CD4-positive, alpha-beta T cell (primary cell): Measurements from ENCODE around the gene PIP5K1B. TPM values are rescaled to one million over a fixed set of nuclear protein-coding genes. Genes with fewer than 3 reads are reported as not detected.
"Not testable (repeated sequence)": the region's sequence is repeated elsewhere in the genome, so short reads cannot be mapped to it uniquely, and the experiment has no call there.

Experiments used
- ATAC-seq: fragments of 200-7000 bp; cut with Tn5 transposase; one replicate; pipeline ENCODE4 v1.10.0; 2022; ENCODE audit warnings: mild to moderate bottlenecking; ENCODE audit not compliant: poor library complexity
- CTCF ChIA-PET: fragments of 350-600 bp; sonication (Branson Sonifier 250); formaldehyde crosslinking; loops from one replicate; lab custom pipeline; 2021; ENCODE audit warnings: antibody characterized with exemption, inconsistent platforms; lab: Charles Lee
- POLR2A ChIA-PET: fragments of 350-600 bp; sonication (Branson Sonifier 250); formaldehyde crosslinking; loops from one replicate; lab custom pipeline; 2021; ENCODE audit warnings: antibody characterized with exemption, inconsistent platforms; lab: Charles Lee
- DNase-seq, 14 experiments: peaks; one replicate each; pipeline ENCODE4 v3.0.0-alpha.2; 2013 to 2020; ENCODE audit warnings: mixed read lengths in 2 of 14
- H3K27ac ChIP-seq, 2 donors: one replicate each; pipeline versions ENCODE4 v1.5.1 to v1.7.0; 2013; ENCODE audit warnings: low read length in 2 of 2, low read depth in 1 of 2, mild to moderate bottlenecking in 1 of 2
- H3K27me3 ChIP-seq, 2 experiments: 1 replicate in 1 of 2; 2 replicates in 1 of 2; pipeline versions ENCODE4 v1.6.1 to v1.7.0; 2013; ENCODE audit warnings: low read length in 2 of 2, control low read depth in 1 of 2, mild to moderate bottlenecking in 1 of 2, moderate library complexity in 1 of 2; ENCODE audit not compliant: insufficient read depth in 2 of 2, control insufficient read depth in 1 of 2
- H3K36me3 ChIP-seq: one replicate; pipeline ENCODE4 v1.6.1; 2013; ENCODE audit warnings: low read length, control low read depth; ENCODE audit not compliant: insufficient read depth
- H3K4me1 ChIP-seq: one replicate; pipeline ENCODE4 v1.6.1; 2013; ENCODE audit warnings: low read length, control low read depth; ENCODE audit not compliant: insufficient read depth
- H3K4me3 ChIP-seq: one replicate; pipeline ENCODE4 v1.5.1; 2013; ENCODE audit warnings: mild to moderate bottlenecking, low read length, moderate library complexity
- H3K9me3 ChIP-seq, 2 experiments: 1 replicate in 1 of 2; 2 replicates in 1 of 2; pipeline versions ENCODE4 v1.6.1 to v1.7.0; 2013; ENCODE audit warnings: low read length in 2 of 2, mild to moderate bottlenecking in 2 of 2, control low read depth in 1 of 2, moderate library complexity in 1 of 2; ENCODE audit not compliant: control insufficient read depth in 1 of 2, insufficient read depth in 1 of 2
- H3K27ac Mint-ChIP-seq: one replicate; pipeline ENCODE4 v1.8.0; 2020; ENCODE audit warnings: mixed read lengths
- H3K27me3 Mint-ChIP-seq: one replicate; pipeline ENCODE4 v1.8.0; 2021; ENCODE audit warnings: mixed read lengths
- H3K36me3 Mint-ChIP-seq: one replicate; pipeline ENCODE4 v1.8.0; 2021; ENCODE audit warnings: low read depth, mixed read lengths
- H3K4me1 Mint-ChIP-seq: one replicate; pipeline ENCODE4 v1.8.0; 2021; ENCODE audit warnings: low read depth, mixed read lengths
- H3K4me3 Mint-ChIP-seq: one replicate; pipeline ENCODE4 v1.8.0; 2020; ENCODE audit warnings: mild to moderate bottlenecking, mixed read lengths
- H3K9me3 Mint-ChIP-seq: one replicate; pipeline ENCODE4 v1.8.0; 2020; ENCODE audit warnings: mixed read lengths
- CTCF ChIP-seq: fragments of 200-600 bp; IDR thresholded peaks from one replicate; pipeline ENCODE4 v1.8.0; 2022; ENCODE audit warnings: antibody characterized with exemption, mild to moderate bottlenecking
- intact Hi-C, 2 experiments: fragments of 100-400 bp; cut with DNase I in 1 of 2; cut with micrococcal nuclease in 1 of 2; formaldehyde crosslinking; loops; one replicate each; pipeline versions ENCODE4 v1.15.1 to v1.9.0; 2023 to 2025; cut with DNase I, micrococcal nuclease
- total RNA-seq, 174 experiments: library from RNA in 2 of 174; stranded (reverse) in 2 of 174; gene quantifications; one replicate each; pipeline ENCODE4 v1.2.3 and lab custom pipeline; 2021 to 2026

The PIP5K1B gene
- total RNA-seq, 2 experiments from 2014 or later: not detected

GRCh38 chr9:69046723-69047122 lies 341.7 kb downstream of the PIP5K1B start:
- no peak for ATAC-seq
- no peaks in the 10 kb centered on the region for H3K27me3 ChIP-seq
- no peaks in the 10 kb centered on the region for H3K9me3 ChIP-seq
- POLR2A ChIA-PET: interaction anchor here (1.2 kb wide), 1 partner anchor 10 kb away, joined by 3 read pairs; no protein-coding TSS in a partner anchor
- no peak for TF ChIP-seq CTCF
- Mint-ChIP-seq H3K27me3 (no peaks in the 10 kb centered on the region), H3K4me1 (peaks cover 34% of the 10 kb centered on the region), H3K9me3 (no peaks in the 10 kb centered on the region), H3K4me3 (no peak overlapping the region), H3K27ac (no peak overlapping the region), H3K36me3 (peaks cover 66% of the 10 kb centered on the region)
- DNase-seq: no peak
- H3K4me3 ChIP-seq: no peak overlapping the region
- CTCF ChIA-PET: interaction anchor here (1.3 kb wide), 1 partner anchor 11 kb away, joined by 4 read pairs; the partner anchor contains the start of gene FXN
- intact Hi-C loops: no loop called here
- peaks cover 4% of the 10 kb centered on the region for H3K4me1 ChIP-seq
- H3K36me3 ChIP-seq: peaks cover 36% of the 10 kb centered on the region
- no peak overlapping the region for H3K27ac ChIP-seq

- no peaks in the 10 kb centered on the region for H3K27me3 Mint-ChIP-seq
- H3K27ac Mint-ChIP-seq: no peak overlapping the region
- H3K9me3 ChIP-seq: no peaks in the 10 kb centered on the region
- DNase-seq (no peak), ATAC-seq (no peak)
- peaks cover 64% of the 10 kb centered on the region for H3K36me3 Mint-ChIP-seq
- no peaks in the 10 kb centered on the region for H3K9me3 Mint-ChIP-seq
- intact Hi-C loops: no loop called here
- peaks cover 36% of the 10 kb centered on the region for H3K36me3 ChIP-seq
- ChIA-PET CTCF (interaction anchor here (1.3 kb wide), 1 partner anchor 12 kb away, joined by 4 read pairs; the partner anchor contains the start of gene FXN), POLR2A (interaction anchor here (1.2 kb wide), 1 partner anchor 11 kb away, joined by 3 read pairs; no protein-coding TSS in a partner anchor)
- H3K27me3 ChIP-seq: no peaks in the 10 kb centered on the region
- H3K27ac ChIP-seq: no peak overlapping the region
- H3K4me1 Mint-ChIP-seq: peaks cover 32% of the 10 kb centered on the region
- H3K4me1 ChIP-seq: peaks cover 4% of the 10 kb centered on the region
- H3K4me3 ChIP-seq: no peak overlapping the region
- TF ChIP-seq CTCF: no peak
- no peak overlapping the region for H3K4me3 Mint-ChIP-seq
Measured at GRCh38 chr9:69047371-69047770, 342.3 kb downstream of the PIP5K1B start.

GRCh38 chr9:69049094-69049493 lies 344.1 kb downstream of the PIP5K1B start:
- TF ChIP-seq CTCF: no peak
- peaks cover 4% of the 10 kb centered on the region for H3K4me1 ChIP-seq
- peaks cover 31% of the 10 kb centered on the region for H3K36me3 ChIP-seq
- H3K36me3 Mint-ChIP-seq: peaks cover 61% of the 10 kb centered on the region
- no peaks in the 10 kb centered on the region for H3K9me3 Mint-ChIP-seq
- H3K27ac Mint-ChIP-seq: no peak overlapping the region
- no peak overlapping the region for H3K4me3 Mint-ChIP-seq
- no peak overlapping the region for H3K4me3 ChIP-seq
- DNase-seq (no peak), ATAC-seq (no peak)
- peaks cover 14% of the 10 kb centered on the region for H3K4me1 Mint-ChIP-seq
- POLR2A ChIA-PET: interaction anchor here (1.2 kb wide), 1 partner anchor 13 kb away, joined by 5 read pairs; no protein-coding TSS in a partner anchor
- no peaks in the 10 kb centered on the region for H3K27me3 ChIP-seq
- H3K27ac ChIP-seq: no peak overlapping the region
- H3K9me3 ChIP-seq: no peaks in the 10 kb centered on the region
- intact Hi-C loops: no loop called here
- CTCF ChIA-PET: no interaction called here
- H3K27me3 Mint-ChIP-seq: no peaks in the 10 kb centered on the region

- ATAC-seq, H3K4me3 Mint-ChIP-seq, H3K9me3 ChIP-seq, CTCF ChIA-PET, H3K4me1 Mint-ChIP-seq, DNase-seq, H3K27me3 Mint-ChIP-seq, H3K27me3 ChIP-seq, H3K4me3 ChIP-seq, POLR2A ChIA-PET, H3K4me1 ChIP-seq, H3K27ac ChIP-seq, H3K9me3 Mint-ChIP-seq, H3K27ac Mint-ChIP-seq: not testable (repeated sequence)
- intact Hi-C loops: loop anchor here (5.0 to 10.0 kb wide), 3 partner anchors 494 to 826 kb away; no protein-coding TSS in a partner anchor
- H3K36me3 Mint-ChIP-seq: peaks cover 64% of the 10 kb centered on the region
- H3K36me3 ChIP-seq: peaks cover 34% of the 10 kb centered on the region
Measured at GRCh38 chr9:69050936-69051335, 345.9 kb downstream of the PIP5K1B start.
